Suprapubic skin (tissue), 4 donors: ENCODE data around the gene AGR2.

Source experiments
- EP300 ChIP-seq: sonication (generic); formaldehyde crosslinking; IDR thresholded peaks from one replicate; pipeline ENCODE4 v1.6.1; 2017; ENCODE audit warnings: antibody characterized with exemption
- POLR2A ChIP-seq, 2 donors: fragments of 450-650 bp; IDR thresholded peaks; one replicate each; pipeline ENCODE4 v1.6.1; 2017; ENCODE audit warnings: antibody characterized with exemption in 2 of 2, mild to moderate bottlenecking in 2 of 2, moderate library complexity in 2 of 2
- POLR2AphosphoS5 ChIP-seq, 3 donors: sonication (generic); formaldehyde crosslinking; IDR thresholded peaks; one replicate each; pipeline ENCODE4 v1.6.1; 2017; ENCODE audit warnings: antibody characterized with exemption in 3 of 3
- TF ChIP-seq, protein P1 (sequence below), 2 donors: fragments of 200-600 bp in 1 of 2; fragments of 450-650 bp in 1 of 2; sonication (generic) in 1 of 2; IDR thresholded peaks; one replicate each; pipeline ENCODE4 v1.5.1; 2016 to 2019; ENCODE audit warnings: antibody characterized with exemption in 2 of 2, mild to moderate bottlenecking in 1 of 2, moderate library complexity in 1 of 2

DNA sequence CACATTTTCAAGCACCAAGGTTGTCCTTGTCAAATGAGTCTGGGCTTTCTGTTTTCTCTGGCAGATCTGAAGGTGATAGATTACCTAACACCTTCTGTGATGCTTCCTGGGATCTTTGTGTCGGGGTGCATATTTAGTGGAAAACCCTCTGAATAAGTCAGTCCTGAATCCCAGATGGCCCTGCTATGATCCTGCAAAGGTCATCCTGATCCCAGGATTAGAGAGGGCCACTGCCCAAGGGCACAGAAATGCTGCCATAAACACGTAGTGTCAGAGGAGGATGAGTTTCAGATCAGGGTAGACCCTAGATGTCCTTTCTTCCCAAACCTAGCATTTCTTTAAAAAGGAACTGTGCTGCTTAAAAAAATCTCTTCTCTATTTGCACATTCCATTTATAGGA lies 19.0 kb downstream of the AGR2 start:
- no peak for TF ChIP-seq POLR2A (IDR thresholded peaks at IDR 0.05)
- TF ChIP-seq, protein P1, sequence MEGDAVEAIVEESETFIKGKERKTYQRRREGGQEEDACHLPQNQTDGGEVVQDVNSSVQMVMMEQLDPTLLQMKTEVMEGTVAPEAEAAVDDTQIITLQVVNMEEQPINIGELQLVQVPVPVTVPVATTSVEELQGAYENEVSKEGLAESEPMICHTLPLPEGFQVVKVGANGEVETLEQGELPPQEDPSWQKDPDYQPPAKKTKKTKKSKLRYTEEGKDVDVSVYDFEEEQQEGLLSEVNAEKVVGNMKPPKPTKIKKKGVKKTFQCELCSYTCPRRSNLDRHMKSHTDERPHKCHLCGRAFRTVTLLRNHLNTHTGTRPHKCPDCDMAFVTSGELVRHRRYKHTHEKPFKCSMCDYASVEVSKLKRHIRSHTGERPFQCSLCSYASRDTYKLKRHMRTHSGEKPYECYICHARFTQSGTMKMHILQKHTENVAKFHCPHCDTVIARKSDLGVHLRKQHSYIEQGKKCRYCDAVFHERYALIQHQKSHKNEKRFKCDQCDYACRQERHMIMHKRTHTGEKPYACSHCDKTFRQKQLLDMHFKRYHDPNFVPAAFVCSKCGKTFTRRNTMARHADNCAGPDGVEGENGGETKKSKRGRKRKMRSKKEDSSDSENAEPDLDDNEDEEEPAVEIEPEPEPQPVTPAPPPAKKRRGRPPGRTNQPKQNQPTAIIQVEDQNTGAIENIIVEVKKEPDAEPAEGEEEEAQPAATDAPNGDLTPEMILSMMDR (IDR thresholded peaks at IDR 0.05): no peak
- no peak for TF ChIP-seq POLR2AphosphoS5 (IDR thresholded peaks at IDR 0.05)
- no peak for TF ChIP-seq EP300
